ENCODE measurements around the gene ENAH. TPM values are rescaled to one million over a fixed set of nuclear protein-coding genes. Genes with fewer than 3 reads are reported as not detected.

The ENAH gene
- total RNA-seq, 2 experiments from 2014 or later = not detected

GRCh38 chr1:225451340-225451739 is 201.6 kb downstream of the ENAH start:
- Mint-ChIP-seq H3K27ac (peak overlapping the region; percentile 42), H3K36me3 (ENCODE audit: low read depth) (no peaks in the 10 kb centered on the region), H3K4me3 (no peak overlapping the region), H3K4me1 (ENCODE audit: low read depth) (peaks cover 42% of the 10 kb centered on the region), H3K9me3 (ENCODE audit: insufficient read depth) (no peaks in the 10 kb centered on the region), H3K27me3 (ENCODE audit: low read depth) (no peaks in the 10 kb centered on the region)
- DNase-seq = no peak
- POLR2A ChIA-PET = interaction anchor here (0.5 to 3.6 kb wide), 4 partner anchors 9 to 1726 kb away, joined by 3 to 17 read pairs (median 5); partner anchors contain the start of gene LBR
- no peak for ATAC-seq
- CTCF ChIA-PET = interaction anchor here (1.2 kb wide), 1 partner anchor 23 kb away, joined by 4 read pairs; no protein-coding TSS in a partner anchor

GRCh38 chr1:225450491-225451191 is 202.3 kb downstream of the ENAH start:
- no peaks in the 10 kb centered on the region for H3K36me3 Mint-ChIP-seq (ENCODE audit: low read depth)
- H3K4me1 Mint-ChIP-seq (ENCODE audit: low read depth) = peaks cover 49% of the 10 kb centered on the region
- H3K27me3 Mint-ChIP-seq (ENCODE audit: low read depth) = no peaks in the 10 kb centered on the region
- H3K4me3 Mint-ChIP-seq = no peak overlapping the region
- DNase-seq = no peak
- no peaks in the 10 kb centered on the region for H3K9me3 Mint-ChIP-seq (ENCODE audit: insufficient read depth)
- peak overlapping the region; percentile 42 for H3K27ac Mint-ChIP-seq
- ChIA-PET CTCF (interaction anchor here (1.2 kb wide), 1 partner anchor 24 kb away, joined by 4 read pairs; no protein-coding TSS in a partner anchor), POLR2A (interaction anchor here (0.5 to 3.6 kb wide), 4 partner anchors 9 to 1725 kb away, joined by 3 to 17 read pairs (median 5); partner anchors contain the start of gene LBR)
- ATAC-seq = no peak

GRCh38 chr1:225449774-225450173 is 203.1 kb downstream of the ENAH start:
- H3K36me3 Mint-ChIP-seq (ENCODE audit: low read depth) = no peaks in the 10 kb centered on the region
- DNase-seq = no peak
- peaks cover 54% of the 10 kb centered on the region for H3K4me1 Mint-ChIP-seq (ENCODE audit: low read depth)
- no peak for ATAC-seq
- no peak overlapping the region for H3K4me3 Mint-ChIP-seq
- no peaks in the 10 kb centered on the region for H3K9me3 Mint-ChIP-seq (ENCODE audit: insufficient read depth)
- CTCF ChIA-PET = no interaction called here
- no peak overlapping the region for H3K27ac Mint-ChIP-seq
- H3K27me3 Mint-ChIP-seq (ENCODE audit: low read depth) = no peaks in the 10 kb centered on the region
- POLR2A ChIA-PET = interaction anchor here (1.2 to 3.6 kb wide), 3 partner anchors 10 to 22 kb away, joined by 4 to 17 read pairs (median 6); partner anchors contain the start of gene LBR

GRCh38 chr1:225449261-225449660 is 203.7 kb downstream of the ENAH start:
- H3K27ac Mint-ChIP-seq = no peak overlapping the region
- H3K9me3 Mint-ChIP-seq (ENCODE audit: insufficient read depth) = no peaks in the 10 kb centered on the region
- no peaks in the 10 kb centered on the region for H3K27me3 Mint-ChIP-seq (ENCODE audit: low read depth)
- no peaks in the 10 kb centered on the region for H3K36me3 Mint-ChIP-seq (ENCODE audit: low read depth)
- ChIA-PET POLR2A (interaction anchor here (1.2 to 3.6 kb wide), 2 partner anchors 19 to 22 kb away, joined by 4 to 17 read pairs; partner anchors contain the start of gene LBR), CTCF (no interaction called here)
- peaks cover 54% of the 10 kb centered on the region for H3K4me1 Mint-ChIP-seq (ENCODE audit: low read depth)
- ATAC-seq = no peak
- no peak overlapping the region for H3K4me3 Mint-ChIP-seq
- no peak for DNase-seq

- no peak for ATAC-seq
- CTCF ChIA-PET = interaction anchor here (0.6 to 1.3 kb wide), 3 partner anchors 18 to 28 kb away, joined by 3 to 4 read pairs (median 3); no protein-coding TSS in a partner anchor
- Mint-ChIP-seq H3K27ac (no peak overlapping the region), H3K27me3 (ENCODE audit: low read depth) (no peaks in the 10 kb centered on the region), H3K4me3 (no peak overlapping the region), H3K36me3 (ENCODE audit: low read depth) (no peaks in the 10 kb centered on the region), H3K9me3 (ENCODE audit: insufficient read depth) (no peaks in the 10 kb centered on the region), H3K4me1 (ENCODE audit: low read depth) (peaks cover 53% of the 10 kb centered on the region)
- no peak for DNase-seq
- POLR2A ChIA-PET = interaction anchor here (0.6 to 3.6 kb wide), 2 partner anchors 19 to 20 kb away, joined by 3 to 17 read pairs; no protein-coding TSS in a partner anchor
Observed at GRCh38 chr1:225448146-225448805, 204.6 kb downstream of the ENAH start.

GRCh38 chr1:225447650-225448089 is 205.3 kb downstream of the ENAH start:
- H3K4me1 Mint-ChIP-seq (ENCODE audit: low read depth) = peaks cover 57% of the 10 kb centered on the region
- H3K9me3 Mint-ChIP-seq (ENCODE audit: insufficient read depth) = no peaks in the 10 kb centered on the region
- ChIA-PET CTCF (interaction anchor here (1.3 kb wide), 1 partner anchor 27 kb away, joined by 3 read pairs; no protein-coding TSS in a partner anchor), POLR2A (interaction anchor here (0.6 kb wide), 1 partner anchor 20 kb away, joined by 3 read pairs; no protein-coding TSS in a partner anchor)
- H3K27me3 Mint-ChIP-seq (ENCODE audit: low read depth) = no peaks in the 10 kb centered on the region
- no peak overlapping the region for H3K27ac Mint-ChIP-seq
- no peaks in the 10 kb centered on the region for H3K36me3 Mint-ChIP-seq (ENCODE audit: low read depth)
- H3K4me3 Mint-ChIP-seq = no peak overlapping the region
- ATAC-seq (no peak), DNase-seq (no peak)

GRCh38 chr1:225446981-225447615 is 205.8 kb downstream of the ENAH start:
- POLR2A ChIA-PET = interaction anchor here (4.3 to 7.0 kb wide), 2 partner anchors 14 to 22 kb away, joined by 30 to 135 read pairs; no protein-coding TSS in a partner anchor
- CTCF ChIA-PET = interaction anchor here (1.3 to 7.8 kb wide), 3 partner anchors 13 to 21 kb away, joined by 5 to 139 read pairs (median 12); partner anchors contain the start of gene LBR

GRCh38 chr1:225446595-225446960 is 206.3 kb downstream of the ENAH start:
- Mint-ChIP-seq H3K4me3 (no peak overlapping the region), H3K4me1 (ENCODE audit: low read depth) (peaks cover 67% of the 10 kb centered on the region), H3K36me3 (ENCODE audit: low read depth) (no peaks in the 10 kb centered on the region), H3K9me3 (ENCODE audit: insufficient read depth) (no peaks in the 10 kb centered on the region), H3K27ac (peak overlapping the region; percentile 94), H3K27me3 (ENCODE audit: low read depth) (no peaks in the 10 kb centered on the region)
- no peak for DNase-seq
- CTCF ChIA-PET = interaction anchor here (1.3 to 7.8 kb wide), 4 partner anchors 14 to 28 kb away, joined by 5 to 139 read pairs (median 16); partner anchors contain the start of gene LBR
- POLR2A ChIA-PET = interaction anchor here (3.3 to 7.0 kb wide), 3 partner anchors 15 to 22 kb away, joined by 30 to 135 read pairs (median 104); partner anchors contain the start of gene LBR
- ATAC-seq = no peak

More at GRCh38 chr1:225446981-225447615, 205.8 kb downstream of the ENAH start:
- Mint-ChIP-seq H3K4me1 (ENCODE audit: low read depth) (peaks cover 62% of the 10 kb centered on the region), H3K4me3 (no peak overlapping the region), H3K9me3 (ENCODE audit: insufficient read depth) (no peaks in the 10 kb centered on the region), H3K36me3 (ENCODE audit: low read depth) (no peaks in the 10 kb centered on the region), H3K27me3 (ENCODE audit: low read depth) (no peaks in the 10 kb centered on the region), H3K27ac (no peak overlapping the region)
- ATAC-seq (no peak), DNase-seq (no peak)

GRCh38 chr1:225445639-225446594 is 207.0 kb downstream of the ENAH start:
- Mint-ChIP-seq H3K27ac (peak overlapping the region; percentile 94), H3K36me3 (ENCODE audit: low read depth) (no peaks in the 10 kb centered on the region), H3K9me3 (ENCODE audit: insufficient read depth) (no peaks in the 10 kb centered on the region), H3K4me1 (ENCODE audit: low read depth) (peaks cover 68% of the 10 kb centered on the region), H3K27me3 (ENCODE audit: low read depth) (no peaks in the 10 kb centered on the region), H3K4me3 (peak overlapping the region; percentile 57)
- POLR2A ChIA-PET = interaction anchor here (0.6 to 7.0 kb wide), 7 partner anchors 9 to 765 kb away, joined by 3 to 135 read pairs (median 15); partner anchors contain the start of genes LBR and SDE2
- no peak for DNase-seq
- ATAC-seq = no peak
- CTCF ChIA-PET = interaction anchor here (0.6 to 7.8 kb wide), 9 partner anchors 9 to 127 kb away, joined by 3 to 139 read pairs (median 10); partner anchors contain the start of gene LBR

- DNase-seq = no peak
- H3K4me1 Mint-ChIP-seq (ENCODE audit: low read depth) = peaks cover 57% of the 10 kb centered on the region
- peak overlapping the region; percentile 55 for H3K4me3 Mint-ChIP-seq
- H3K27ac Mint-ChIP-seq = peak overlapping the region; percentile 75
- ChIA-PET CTCF (interaction anchor here (0.7 to 7.8 kb wide), 5 partner anchors 13 to 33 kb away, joined by 3 to 139 read pairs (median 9); partner anchors contain the start of gene LBR), POLR2A (interaction anchor here (1.6 to 7.0 kb wide), 3 partner anchors 14 to 27 kb away, joined by 11 to 135 read pairs (median 13); partner anchors contain the start of gene LBR)
- H3K9me3 Mint-ChIP-seq (ENCODE audit: insufficient read depth) = no peaks in the 10 kb centered on the region
- no peaks in the 10 kb centered on the region for H3K36me3 Mint-ChIP-seq (ENCODE audit: low read depth)
- H3K27me3 Mint-ChIP-seq (ENCODE audit: low read depth) = no peaks in the 10 kb centered on the region
- ATAC-seq = no peak
Observed at GRCh38 chr1:225442123-225442505, 210.8 kb downstream of the ENAH start.

Data from activated CD8-positive, alpha-beta T cell treated with anti-CD3 and anti-CD28 coated beads, Interleukin-2, amount 10 ng/mL, durations not matched to agents 7 days and 5 days (primary cell).